Stomach (tissue), 9 donors: ENCODE results near the gene RGS19. TPM values are rescaled to one million over a fixed set of nuclear protein-coding genes. Genes with fewer than 3 reads are reported as not detected.
A peak's percentile ranks its signal among the peaks of the same experiment; 100 is the strongest.

Experiments
- DNase-seq, 2 donors: peaks; one replicate each; pipeline versions ENCODE4 v3.0.0 to v3.0.0-alpha.2; 2013 to 2019
- H3K27ac ChIP-seq, 5 donors: fragments of 200-600 bp in 4 of 5; sonication (generic) in 4 of 5; one replicate each; pipeline ENCODE4 v1.5.1; 2013 to 2019; ENCODE audit warnings: mild to moderate bottlenecking in 1 of 5, moderate library complexity in 1 of 5
- H3K27me3 ChIP-seq, 3 donors: fragments of 200-600 bp; sonication (generic); one replicate each; pipeline ENCODE4 v1.5.1; 2017 to 2019; ENCODE audit warnings: mixed run types in 1 of 3
- H3K36me3 ChIP-seq, 4 donors: fragments of 200-600 bp; sonication (generic); 1 replicate in 3 of 4; 2 replicates in 1 of 4; pipeline ENCODE4 v1.5.1; 2016 to 2019
- H3K4me1 ChIP-seq, 4 donors: fragments of 200-600 bp; sonication (generic); one replicate each; pipeline ENCODE4 v1.5.1; 2016 to 2019
- H3K4me3 ChIP-seq, 4 donors: fragments of 200-600 bp; sonication (generic) in 3 of 4; one replicate each; pipeline ENCODE4 v1.5.1; 2016 to 2019; ENCODE audit warnings: mild to moderate bottlenecking in 1 of 4
- H3K9me3 ChIP-seq, 4 donors: fragments of 200-600 bp; sonication (generic); one replicate each; pipeline ENCODE4 v1.5.1; 2016 to 2019
- EP300 ChIP-seq: sonication (generic); formaldehyde crosslinking; IDR thresholded peaks from one replicate; pipeline ENCODE4 v1.6.1; 2017; ENCODE audit warnings: antibody characterized with exemption
- POLR2A ChIP-seq, 4 donors: fragments of 450-650 bp; IDR thresholded peaks; one replicate each; pipeline ENCODE4 v1.6.1; 2016; ENCODE audit warnings: antibody characterized with exemption in 4 of 4, control low read depth in 2 of 4, mild to moderate bottlenecking in 1 of 4, moderate library complexity in 1 of 4
- POLR2AphosphoS5 ChIP-seq, 3 donors: sonication (generic); formaldehyde crosslinking; IDR thresholded peaks; one replicate each; pipeline ENCODE4 v1.6.1; 2016; ENCODE audit warnings: antibody characterized with exemption in 3 of 3
- WGBS, 5 donors: extraction: QIAGEN DNeasy Blood & Tissue Kit in 3 of 5; methylation state at CpG; one replicate each; pipeline versions ENCODE4 v1.1.5 to v1.1.7; 2013 to 2018; 5-methylcytosine and 5-hydroxymethylcytosine counted together
- intact Hi-C: fragments of 100-400 bp; cut with DNase I; formaldehyde crosslinking; loops from one replicate; pipeline ENCODE4 v1.15.1; 2023; ENCODE audit warnings: low total_unique reads
- polyA plus RNA-seq, 3 donors: library from polyadenylated mRNA; stranded (reverse); fragments of 200-250 nt; gene quantifications; one replicate each; pipeline ENCODE4 v1.2.3, GENCODE V29; 2013
- total RNA-seq, 5 donors: library from RNA; depleted of rRNA; stranded (reverse); fragments of >200 nt; gene quantifications; one replicate each; pipeline versions ENCODE4 v1.1.0 to v1.2.3, GENCODE V29; 2014 to 2016
- TF ChIP-seq, protein P1 (sequence below), 7 experiments: fragments of 450-650 bp in 4 of 7; fragments of 200-600 bp in 3 of 7; sonication (generic) in 3 of 7; IDR thresholded peaks; one replicate each; pipeline ENCODE4 v1.5.1; 2016 to 2019; ENCODE audit warnings: antibody characterized with exemption in 7 of 7, control low read depth in 2 of 7, mild to moderate bottlenecking in 1 of 7
- donor health status: healthy with polysubstance abuse.
- donor health status: Bipolar disorder and iron deficiency.
- donor health status: healthy.

Gene RGS19
- total and polyA plus RNA-seq, 8 donors, result 3.1 to 17.2 (median 10.1) TPM; not detected in 3

DNA sequence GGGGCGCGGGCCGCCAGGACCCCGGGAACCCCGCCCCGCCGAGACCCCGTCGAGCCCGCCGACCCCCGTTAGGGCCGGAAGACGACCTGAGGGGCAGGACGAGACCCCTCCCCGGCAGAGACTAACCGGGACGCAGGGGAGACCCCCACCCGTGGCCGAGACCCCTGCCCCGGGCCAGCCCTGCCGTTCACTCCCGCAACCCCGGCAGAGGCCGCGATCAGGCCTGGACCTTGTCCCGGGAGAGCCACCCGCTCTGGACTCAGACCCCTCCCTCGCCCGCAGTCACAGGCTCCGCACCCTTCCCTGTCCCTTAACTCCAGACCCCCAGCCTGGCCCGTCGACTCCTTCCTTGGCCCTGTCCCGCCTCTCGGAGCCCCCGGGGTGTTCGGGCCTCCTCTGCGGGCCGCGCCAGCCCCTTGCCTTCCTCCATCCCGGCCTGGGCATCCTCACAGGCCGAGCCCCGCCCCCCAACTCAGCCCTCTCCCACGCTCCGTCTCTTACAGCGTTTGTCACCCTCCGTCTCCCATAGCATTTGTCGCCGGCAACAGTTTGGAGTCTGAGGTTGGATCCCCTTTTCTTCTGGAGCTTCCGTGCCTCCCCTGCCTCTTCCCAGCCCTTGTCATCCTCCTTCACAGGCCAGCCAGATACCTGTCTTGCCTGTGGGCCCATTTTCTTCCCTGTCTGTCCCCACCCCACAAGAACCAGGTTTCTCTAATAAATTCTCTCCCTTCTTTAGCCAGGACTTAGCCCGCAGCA is 15.8 kb downstream of the RGS19 start:
- WGBS, 5 donors, result 3 to 4% (median 3%) methylated on average over 31 to 51 of the region's 51 CpGs
- peak overlapping the region; percentile 67 to 87 (median 81) for H3K27ac ChIP-seq
- DNase-seq, result peak in 1 of 2 donors; percentile 60

GRCh38 chr20:64062596-64063388 is 16.5 kb downstream of the RGS19 start, which contains the start of gene TCEA2:
Gene TCEA2, plus strand, starts transcription at chr20:64063198. Its CDS starts 115 bp downstream, at chr20:64063313.
- Histone ChIP-seq H3K36me3 (no peaks in the 10 kb centered on the region), H3K27me3 (peaks cover 0 to 1% (median 0%) of the 10 kb centered on the region in 3 donors), H3K27ac (peak within 1 kb of the TSS; percentile 78 to 87 (median 81)), H3K9me3 (no peaks in the 10 kb centered on the region), H3K4me3 (peak within 1 kb of the TSS; percentile 68 to 98 (median 96)), H3K4me1 (peaks cover 42 to 53% (median 50%) of the 10 kb centered on the region in 4 donors)
- intact Hi-C loops, result no loop called here
- TF ChIP-seq POLR2AphosphoS5 (IDR thresholded peaks at IDR 0.05), result peak; percentile 74 to 91 (median 83)
- no peak for TF ChIP-seq EP300
- peak in 1 of 4 donors; percentile 76 for TF ChIP-seq POLR2A (IDR thresholded peaks at IDR 0.05)
- TF ChIP-seq, protein P1, sequence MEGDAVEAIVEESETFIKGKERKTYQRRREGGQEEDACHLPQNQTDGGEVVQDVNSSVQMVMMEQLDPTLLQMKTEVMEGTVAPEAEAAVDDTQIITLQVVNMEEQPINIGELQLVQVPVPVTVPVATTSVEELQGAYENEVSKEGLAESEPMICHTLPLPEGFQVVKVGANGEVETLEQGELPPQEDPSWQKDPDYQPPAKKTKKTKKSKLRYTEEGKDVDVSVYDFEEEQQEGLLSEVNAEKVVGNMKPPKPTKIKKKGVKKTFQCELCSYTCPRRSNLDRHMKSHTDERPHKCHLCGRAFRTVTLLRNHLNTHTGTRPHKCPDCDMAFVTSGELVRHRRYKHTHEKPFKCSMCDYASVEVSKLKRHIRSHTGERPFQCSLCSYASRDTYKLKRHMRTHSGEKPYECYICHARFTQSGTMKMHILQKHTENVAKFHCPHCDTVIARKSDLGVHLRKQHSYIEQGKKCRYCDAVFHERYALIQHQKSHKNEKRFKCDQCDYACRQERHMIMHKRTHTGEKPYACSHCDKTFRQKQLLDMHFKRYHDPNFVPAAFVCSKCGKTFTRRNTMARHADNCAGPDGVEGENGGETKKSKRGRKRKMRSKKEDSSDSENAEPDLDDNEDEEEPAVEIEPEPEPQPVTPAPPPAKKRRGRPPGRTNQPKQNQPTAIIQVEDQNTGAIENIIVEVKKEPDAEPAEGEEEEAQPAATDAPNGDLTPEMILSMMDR (IDR thresholded peaks at IDR 0.05), result no peak
- WGBS, 5 donors, result 5 to 35% (median 7%) methylated on average over 20 to 85 of the region's 85 CpGs
- peak; percentile 97 to 99 for DNase-seq

More for the DNA sequence above, 15.8 kb downstream of the RGS19 start:
- Histone ChIP-seq H3K27me3 (no peaks in the 10 kb centered on the region), H3K4me3 (peak overlapping the region; percentile 68 to 98 (median 96)), H3K9me3 (no peaks in the 10 kb centered on the region), H3K4me1 (peaks cover 36 to 47% (median 43%) of the 10 kb centered on the region in 4 donors), H3K36me3 (no peaks in the 10 kb centered on the region)
- TF ChIP-seq POLR2A (IDR thresholded peaks at IDR 0.05), result no peak
- TF ChIP-seq POLR2AphosphoS5 (IDR thresholded peaks at IDR 0.05), result no peak
- TF ChIP-seq EP300, result no peak
- TF ChIP-seq, protein P1 (IDR thresholded peaks at IDR 0.05), result no peak
- intact Hi-C loops, result no loop called here

DNA sequence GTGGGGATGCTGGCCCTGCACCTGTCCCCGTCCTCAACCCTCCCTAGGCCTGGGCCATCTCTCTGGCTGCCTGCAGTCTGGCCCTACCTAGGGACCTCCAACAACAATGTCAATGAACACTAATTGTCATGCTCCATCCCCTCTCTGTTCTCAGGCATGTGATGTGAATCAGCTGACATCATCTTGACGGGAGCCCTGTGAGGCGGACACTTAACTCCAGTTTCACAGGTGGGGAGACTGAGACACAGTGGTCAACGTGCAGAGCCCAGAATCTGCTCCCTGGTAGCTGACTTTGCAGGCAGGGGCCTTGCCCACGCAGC is 17.1 kb downstream of the RGS19 start:
- intact Hi-C loops, result no loop called here
- Histone ChIP-seq H3K27me3 (peaks cover 0 to 7% (median 2%) of the 10 kb centered on the region in 3 donors), H3K4me3 (peak overlapping the region; percentile 68 to 98 (median 96)), H3K9me3 (no peaks in the 10 kb centered on the region), H3K36me3 (no peaks in the 10 kb centered on the region), H3K4me1 (peaks cover 42 to 58% (median 55%) of the 10 kb centered on the region in 4 donors), H3K27ac (peak overlapping the region in 4 of 5 donors; percentile 78 to 87 (median 84))
- TF ChIP-seq POLR2A (IDR thresholded peaks at IDR 0.05) (no peak), POLR2AphosphoS5 (IDR thresholded peaks at IDR 0.05) (no peak)
- 57 to 72% (median 59%) methylated on average over 4 to 5 of the region's 5 CpGs for WGBS, 5 donors
- DNase-seq, result no peak

GRCh38 chr20:64058536-64058935 is 20.8 kb downstream of the RGS19 start:
- DNase-seq, result peak; percentile 48 to 77
- Histone ChIP-seq H3K27ac (peak overlapping the region; percentile 29 to 69 (median 48)), H3K27me3 (peaks cover 0 to 44% (median 22%) of the 10 kb centered on the region in 3 donors), H3K36me3 (no peaks in the 10 kb centered on the region), H3K9me3 (no peaks in the 10 kb centered on the region), H3K4me3 (peak overlapping the region in 1 of 4 donors; percentile 27), H3K4me1 (peaks cover 19 to 33% (median 30%) of the 10 kb centered on the region in 4 donors)
- peak in 2 of 3 donors; percentile 34 to 43 for TF ChIP-seq POLR2AphosphoS5 (IDR thresholded peaks at IDR 0.05)
- TF ChIP-seq EP300, result no peak
- 22 to 57% (median 45%) methylated on average over 12 of the region's 12 CpGs for WGBS, 5 donors
- intact Hi-C loops, result no loop called here
